Gastroesophageal sphincter (tissue), 3 donors: ENCODE results near the gene GALNT4.

ENCODE experiments used
- POLR2A ChIP-seq, 2 donors: fragments of 450-650 bp; IDR thresholded peaks; one replicate each; pipeline ENCODE4 v1.6.1; 2017; ENCODE audit warnings: antibody characterized with exemption in 2 of 2, mild to moderate bottlenecking in 2 of 2, moderate library complexity in 1 of 2
- POLR2AphosphoS5 ChIP-seq: sonication (generic); formaldehyde crosslinking; IDR thresholded peaks from one replicate; pipeline ENCODE4 v1.6.1; 2017; ENCODE audit warnings: antibody characterized with exemption
- TF ChIP-seq, protein P1 (sequence below), 4 experiments: fragments of 200-600 bp in 2 of 4; fragments of 450-650 bp in 2 of 4; sonication (generic) in 1 of 4; IDR thresholded peaks; one replicate each; pipeline ENCODE4 v1.5.1; 2017 to 2019; ENCODE audit warnings: antibody characterized with exemption in 4 of 4, mild to moderate bottlenecking in 2 of 4, moderate library complexity in 2 of 4

- TF ChIP-seq, protein P1, sequence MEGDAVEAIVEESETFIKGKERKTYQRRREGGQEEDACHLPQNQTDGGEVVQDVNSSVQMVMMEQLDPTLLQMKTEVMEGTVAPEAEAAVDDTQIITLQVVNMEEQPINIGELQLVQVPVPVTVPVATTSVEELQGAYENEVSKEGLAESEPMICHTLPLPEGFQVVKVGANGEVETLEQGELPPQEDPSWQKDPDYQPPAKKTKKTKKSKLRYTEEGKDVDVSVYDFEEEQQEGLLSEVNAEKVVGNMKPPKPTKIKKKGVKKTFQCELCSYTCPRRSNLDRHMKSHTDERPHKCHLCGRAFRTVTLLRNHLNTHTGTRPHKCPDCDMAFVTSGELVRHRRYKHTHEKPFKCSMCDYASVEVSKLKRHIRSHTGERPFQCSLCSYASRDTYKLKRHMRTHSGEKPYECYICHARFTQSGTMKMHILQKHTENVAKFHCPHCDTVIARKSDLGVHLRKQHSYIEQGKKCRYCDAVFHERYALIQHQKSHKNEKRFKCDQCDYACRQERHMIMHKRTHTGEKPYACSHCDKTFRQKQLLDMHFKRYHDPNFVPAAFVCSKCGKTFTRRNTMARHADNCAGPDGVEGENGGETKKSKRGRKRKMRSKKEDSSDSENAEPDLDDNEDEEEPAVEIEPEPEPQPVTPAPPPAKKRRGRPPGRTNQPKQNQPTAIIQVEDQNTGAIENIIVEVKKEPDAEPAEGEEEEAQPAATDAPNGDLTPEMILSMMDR (IDR thresholded peaks at IDR 0.05), result no peak
- no peak for TF ChIP-seq POLR2A (IDR thresholded peaks at IDR 0.05)
- TF ChIP-seq POLR2AphosphoS5, result no peak
These were observed 27.8 kb upstream of the GALNT4 start for GRCh38 chr12:89552376-89552775.
